Caki2 (cell line): ENCODE data around the gene MICB. TPM values are rescaled to one million over a fixed set of nuclear protein-coding genes. Genes with fewer than 3 reads are reported as not detected.
"Not testable (repeated sequence)": the region's sequence is repeated elsewhere in the genome, so short reads cannot be mapped to it uniquely, and the experiment has no call there.

Source experiments
- DNase-seq: peaks from one replicate; pipeline ENCODE4 v3.0.0-alpha.2; 2015; ENCODE audit warnings: low read depth
- in situ Hi-C: cut with HindIII; loops from 2 replicates; pipeline ENCODE4 v1.10.0; 2016; ENCODE audit warnings: low sequenced_read_pairs, low pct_unique_long_range_greater_than_20kb, mixed read lengths
- total RNA-seq: library from RNA; depleted of rRNA; stranded (reverse); fragments of >200 nt; shearing (Covaris generic); gene quantifications from 2 replicates; pipeline ENCODE4 v1.2.3, GENCODE V29; 2014; ENCODE audit warnings: low replicate concordance; rRNA removed

The MICB gene
- total RNA-seq, 1 experiment from 2014 or later = 11.5 TPM

DNA sequence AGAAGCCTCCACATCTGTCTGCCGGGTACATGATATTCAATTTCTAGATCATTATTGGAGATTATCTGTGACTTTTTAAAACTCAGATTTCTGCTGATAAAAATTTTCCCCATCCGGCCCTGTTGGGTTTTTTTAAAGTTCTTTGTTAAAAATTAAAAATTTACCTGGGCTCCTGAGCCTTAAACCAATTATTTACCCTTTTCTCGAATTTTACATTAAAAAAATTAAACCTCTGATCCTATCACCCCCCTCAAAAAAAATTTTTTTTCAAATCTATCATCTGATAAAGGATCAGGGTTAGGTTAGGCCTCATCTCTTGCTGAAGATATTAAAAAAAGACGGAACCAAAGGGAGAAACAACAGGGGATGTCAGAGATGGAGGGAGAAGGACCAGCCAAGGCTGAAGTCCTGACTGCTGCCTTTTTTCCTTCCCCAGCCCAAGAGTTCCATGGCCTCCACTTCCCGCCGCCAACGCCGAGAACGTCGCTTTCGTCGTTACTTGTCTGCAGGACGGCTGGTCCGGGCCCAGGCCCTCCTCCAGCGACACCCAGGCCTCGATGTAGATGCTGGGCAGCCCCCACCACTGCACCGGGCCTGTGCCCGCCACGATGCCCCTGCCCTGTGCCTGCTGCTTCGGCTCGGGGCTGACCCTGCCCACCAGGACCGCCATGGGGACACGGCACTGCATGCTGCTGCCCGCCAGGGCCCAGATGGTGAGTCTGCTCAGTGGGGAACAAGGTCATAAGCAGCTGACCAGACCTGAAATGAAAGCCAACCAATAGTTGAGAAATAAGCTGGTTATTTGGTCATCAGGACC, 50.0 kb downstream of the MICB start:
- no peak for DNase-seq
- in situ Hi-C loops = no loop called here

- DNase-seq = no peak
- in situ Hi-C loops = no loop called here
These were observed 50.6 kb downstream of the MICB start for GRCh38 chr6:31548544-31548873.

DNA sequence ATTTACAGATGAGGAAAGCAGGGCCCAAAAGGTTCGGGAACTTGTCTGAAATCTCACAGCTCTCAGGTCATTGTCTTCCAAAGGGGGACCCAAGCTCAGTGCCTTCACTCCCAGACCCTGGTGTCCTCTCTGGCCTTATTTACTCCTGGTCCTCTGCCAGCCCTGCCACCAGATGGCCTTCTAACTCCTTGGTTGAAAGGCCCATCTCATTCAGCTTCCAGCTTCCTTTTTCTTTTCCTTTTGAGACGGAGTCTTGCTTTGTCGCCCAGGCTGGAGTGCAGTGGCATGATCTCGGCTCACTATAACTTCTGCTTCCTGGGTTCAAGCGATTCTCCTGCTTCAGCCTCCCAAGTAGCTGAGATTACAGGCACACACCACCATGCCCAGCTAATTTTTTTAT, 53.4 kb downstream of the MICB start:
- DNase-seq = peak; percentile 39
- in situ Hi-C loops = not testable (repeated sequence)

- in situ Hi-C loops = no loop called here
- DNase-seq = no peak
These were observed 58.4 kb downstream of the MICB start for GRCh38 chr6:31556307-31556706.

- in situ Hi-C loops = no loop called here
These were observed 59.7 kb downstream of the MICB start for GRCh38 chr6:31557443-31558317.

GRCh38 chr6:31558318-31558625, 60.3 kb downstream of the MICB start:
- in situ Hi-C loops = no loop called here
- DNase-seq = no peak

More at GRCh38 chr6:31557443-31558317, 59.7 kb downstream of the MICB start:
- no peak for DNase-seq

DNA sequence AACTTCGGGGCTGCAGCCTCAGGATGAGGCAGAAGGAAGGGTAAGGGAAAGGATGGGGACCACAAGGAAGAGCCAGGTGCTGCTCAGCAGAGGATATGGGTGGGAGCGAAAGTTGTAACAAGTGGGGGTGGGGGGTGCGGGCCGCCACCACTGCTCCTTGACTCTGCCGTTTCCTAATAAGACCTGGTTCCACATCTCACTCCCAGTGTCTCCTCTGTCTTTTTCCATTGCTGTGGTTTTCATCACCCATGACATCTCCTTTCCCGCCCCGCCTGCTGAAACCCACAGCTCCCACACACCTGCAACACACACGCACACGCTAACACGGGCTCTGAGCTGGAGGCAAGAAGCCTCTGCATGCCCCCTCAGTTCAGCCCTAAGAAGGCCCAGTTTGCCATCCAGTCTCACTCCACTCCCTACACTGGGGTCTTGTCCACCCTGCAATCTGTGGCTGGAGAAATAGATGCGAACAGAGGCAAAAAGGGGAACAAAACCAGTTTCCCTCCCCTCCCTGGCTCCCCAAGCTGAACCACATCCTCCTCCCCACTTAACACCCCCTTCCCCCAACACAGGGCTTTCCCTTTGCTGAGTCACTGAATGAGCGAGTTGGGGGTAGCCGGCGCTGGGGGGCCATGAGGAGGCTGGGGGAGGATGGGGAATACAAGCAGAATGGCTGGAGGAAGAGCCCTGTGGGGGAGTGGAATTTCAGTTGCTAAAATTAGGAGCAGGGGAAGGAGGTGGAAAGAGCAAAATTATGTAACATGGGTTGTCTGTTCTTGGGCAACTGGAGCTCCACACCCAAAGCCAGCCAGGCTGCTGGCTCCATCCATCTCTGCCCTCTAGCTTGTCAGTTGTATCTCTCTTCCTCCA, 60.9 kb downstream of the MICB start:
- no peak for DNase-seq
- in situ Hi-C loops = no loop called here

DNA sequence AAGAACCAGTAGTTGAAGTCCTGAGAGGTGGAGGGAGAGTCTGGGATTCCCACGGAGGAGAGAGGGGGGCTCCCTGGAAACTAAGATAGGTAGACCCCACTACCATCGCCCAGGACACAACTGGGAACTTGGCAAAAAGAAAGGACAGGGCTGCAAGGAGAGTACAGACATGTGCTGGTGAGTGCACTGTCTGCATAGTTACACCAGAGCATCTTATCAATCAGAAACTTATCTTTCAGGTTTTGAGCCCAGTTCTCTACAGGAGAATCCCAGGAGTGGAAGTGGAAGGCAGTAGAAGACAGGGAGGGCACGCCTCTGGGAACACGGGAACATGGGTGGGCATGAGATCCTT, 61.6 kb downstream of the MICB start:
- in situ Hi-C loops = no loop called here
- DNase-seq = no peak

DNA sequence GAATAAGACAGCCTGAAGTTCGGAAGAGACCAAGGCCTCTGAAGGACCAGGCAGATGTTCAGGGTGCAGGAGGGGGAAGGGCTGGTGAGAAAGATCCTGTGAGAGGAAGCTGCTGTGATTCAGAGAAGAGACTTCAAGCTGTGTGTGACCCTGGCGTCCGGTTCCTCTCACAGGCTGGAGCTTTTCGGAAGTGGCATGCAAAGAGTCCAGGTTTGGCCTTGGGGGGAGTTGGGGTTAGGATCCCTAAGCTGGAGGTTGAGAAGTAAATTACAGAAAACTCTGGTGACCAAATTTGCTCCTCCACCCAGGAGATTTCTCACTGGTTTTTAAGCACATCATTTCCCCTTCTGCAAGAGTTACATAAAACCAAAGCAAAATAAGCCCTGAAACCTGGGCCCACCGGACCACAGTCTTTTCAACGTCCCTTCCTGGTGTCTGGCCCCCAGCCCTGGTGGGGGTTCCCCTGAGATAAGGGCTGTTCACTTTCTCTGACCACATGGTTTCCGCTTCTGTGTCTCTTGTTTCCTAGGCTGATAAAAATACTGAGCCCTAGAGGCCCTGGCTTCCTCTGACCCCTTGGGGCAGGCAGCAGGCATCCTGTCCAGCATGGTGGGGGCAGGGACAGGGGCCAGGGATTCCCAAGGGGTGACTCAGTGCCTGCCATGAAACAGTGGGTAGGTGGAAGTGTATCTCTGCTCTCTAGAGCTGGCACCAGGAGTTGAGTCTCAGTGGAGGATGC, 62.2 kb downstream of the MICB start:
- peak; percentile 66 for DNase-seq

DNA sequence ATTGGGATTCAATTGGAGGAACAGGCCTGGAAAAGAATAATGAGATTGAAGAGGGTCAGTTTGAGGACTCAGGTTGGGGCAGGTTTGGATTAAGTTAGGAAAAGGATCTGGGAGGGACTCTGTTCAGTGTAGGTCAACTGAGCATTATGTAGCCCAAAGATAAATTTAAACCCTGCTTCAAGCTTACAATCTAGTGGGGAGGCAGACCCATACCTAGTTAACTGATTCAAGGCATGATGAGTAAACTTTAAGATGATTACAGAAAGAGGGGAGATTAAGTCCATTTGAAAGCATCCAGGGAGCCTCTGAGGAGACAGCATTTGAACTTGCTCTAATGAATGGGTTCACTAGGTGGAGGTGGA, 62.7 kb downstream of the MICB start:
- in situ Hi-C loops = no loop called here
- no peak for DNase-seq

More for the DNA sequence above, 62.2 kb downstream of the MICB start:
- in situ Hi-C loops = no loop called here

Other genes with a start within 250 kb of the MICB start
- 934 and 946 TPM in 2 replicates for gene HLA-C, start 226.1 kb upstream of the MICB start, total RNA-seq
- 379 and 544 TPM in 2 replicates for gene HLA-B, start 141.0 kb upstream of the MICB start, total RNA-seq
- 28.9 and 34.3 TPM in 2 replicates for gene MICA, start 94.5 kb upstream of the MICB start, total RNA-seq
- gene MCCD1, start 30.8 kb downstream of the MICB start, total RNA-seq = not detected in 2 replicates
- 623 and 688 TPM in 2 replicates for gene DDX39B, start 43.9 kb downstream of the MICB start, total RNA-seq
- gene ATP6V1G2, start 48.5 kb downstream of the MICB start, total RNA-seq = 0.14 and 0.64 TPM in 2 replicates
- 52.6 and 56.1 TPM in 2 replicates for gene NFKBIL1, start 49.5 kb downstream of the MICB start, total RNA-seq
- not detected in 2 replicates for gene LTA, start 74.1 kb downstream of the MICB start, total RNA-seq
- gene TNF, start 77.4 kb downstream of the MICB start, total RNA-seq = 0.91 and 4.3 TPM in 2 replicates
- gene LTB, start 84.3 kb downstream of the MICB start, total RNA-seq = not detected in 2 replicates
- gene LST1, start 88.1 kb downstream of the MICB start, total RNA-seq = not detected in 2 replicates
- gene NCR3, start 94.9 kb downstream of the MICB start, total RNA-seq = not detected in 2 replicates
- gene AIF1, start 117.1 kb downstream of the MICB start, total RNA-seq = not detected in 2 replicates
- gene PRRC2A, start 122.6 kb downstream of the MICB start, total RNA-seq = 31.0 and 36.2 TPM in 2 replicates
- gene BAG6, start 154.5 kb downstream of the MICB start, total RNA-seq = 286 and 338 TPM in 2 replicates
- 9.2 TPM in 1 of 2 replicates, not detected in the other for gene APOM, start 157.7 kb downstream of the MICB start, total RNA-seq
- gene C6orf47, start 162.6 kb downstream of the MICB start, total RNA-seq = 12.4 and 21.5 TPM in 2 replicates
- 35.2 and 52.4 TPM in 2 replicates for gene GPANK1, start 166.9 kb downstream of the MICB start, total RNA-seq
- gene CSNK2B, start 167.9 kb downstream of the MICB start, total RNA-seq = 66.9 and 104 TPM in 2 replicates
- not detected in 2 replicates for gene LY6G5B, start 171.8 kb downstream of the MICB start, total RNA-seq
- gene LY6G5C, start 182.9 kb downstream of the MICB start, total RNA-seq = 0.30 TPM in 1 of 2 replicates, not detected in the other
- 46.9 and 75.6 TPM in 2 replicates for gene ABHD16A, start 205.2 kb downstream of the MICB start, total RNA-seq
- not detected in 2 replicates for gene LY6G6F, start 208.7 kb downstream of the MICB start, total RNA-seq
- not detected in 2 replicates for gene LY6G6D, start 217.2 kb downstream of the MICB start, total RNA-seq
- not detected in 2 replicates for gene LY6G6C, start 223.6 kb downstream of the MICB start, total RNA-seq
- gene MPIG6B, start 225.2 kb downstream of the MICB start, total RNA-seq = not detected in 2 replicates
- gene DDAH2, start 231.2 kb downstream of the MICB start, total RNA-seq = 214 and 216 TPM in 2 replicates
- 1,335 and 1,598 TPM in 2 replicates for gene CLIC1, start 238.4 kb downstream of the MICB start, total RNA-seq
- gene MSH5, start 241.9 kb downstream of the MICB start, total RNA-seq = 20.2 and 54.7 TPM in 2 replicates